NCI-H128 (cell line): ENCODE results near the gene FBXO21.

Experiments
- DNase-seq: peaks from one replicate; lab custom pipeline; 2025; ENCODE audit not compliant: unreplicated experiment; lab: John Stamatoyannopoulos, UW

FBXO21 gene

DNA sequence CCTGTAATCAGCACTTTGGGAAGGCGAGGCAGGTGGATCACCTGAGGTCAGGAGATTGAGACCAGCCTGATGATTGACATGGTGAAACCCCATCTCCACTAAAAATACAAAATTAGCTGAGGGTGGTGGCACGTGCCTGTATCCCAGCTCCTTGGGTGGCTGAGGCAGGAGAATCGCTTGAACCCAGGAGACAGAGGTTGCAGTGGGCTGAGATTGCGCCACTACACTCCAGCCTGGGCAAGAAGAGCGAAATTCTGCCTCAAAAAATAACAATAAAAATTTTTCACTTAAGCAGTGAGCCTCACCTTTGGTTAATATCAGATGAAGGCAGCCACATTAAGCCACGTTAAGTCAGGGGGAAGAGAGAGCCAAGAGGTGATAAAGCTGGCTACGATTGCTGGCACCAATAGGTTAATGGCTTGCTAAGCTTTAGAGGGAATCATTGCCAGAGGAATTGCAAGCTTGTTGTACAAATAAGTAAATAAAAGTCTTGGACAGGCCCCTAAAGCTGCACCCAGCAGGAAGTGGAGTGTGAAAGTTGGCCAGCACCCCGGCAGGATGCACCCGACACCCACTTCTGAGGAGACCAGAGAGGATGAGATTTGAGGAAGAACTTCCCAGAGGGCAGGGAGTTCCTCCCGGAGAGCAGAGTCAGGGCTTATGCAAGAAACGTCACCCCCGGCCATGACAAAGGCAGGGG is 49.7 kb downstream of the FBXO21 start:
- DNase-seq: no peak

- DNase-seq: no peak
Measured at GRCh38 chr12:117139025-117139717, 51.1 kb downstream of the FBXO21 start.

GRCh38 chr12:117134721-117135120 is 55.5 kb downstream of the FBXO21 start:
- DNase-seq: no peak

- DNase-seq: no peak
Measured at GRCh38 chr12:117134059-117134458, 56.2 kb downstream of the FBXO21 start.

DNA sequence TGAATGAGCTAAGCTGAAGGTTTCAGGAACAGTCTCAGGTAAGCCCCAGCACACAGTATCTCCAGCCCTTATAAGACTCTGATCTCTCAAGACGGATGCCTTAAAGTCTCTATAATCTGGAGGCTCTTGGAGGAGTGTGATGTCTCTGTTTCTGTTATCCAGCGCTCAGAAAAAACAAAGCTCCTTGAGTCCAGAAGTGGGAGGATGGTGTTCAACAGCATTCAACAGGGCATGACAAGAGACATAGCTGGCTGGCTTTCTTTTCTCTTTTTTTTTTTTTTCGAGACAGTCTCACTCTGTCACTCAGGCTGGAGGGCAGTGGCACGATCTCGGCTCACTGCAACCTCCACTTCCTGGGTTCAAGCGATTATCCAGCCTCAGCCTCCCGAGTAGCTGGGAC is 59.5 kb downstream of the FBXO21 start:
- no peak for DNase-seq

GRCh38 chr12:117129391-117129790 is 60.9 kb downstream of the FBXO21 start:
- no peak for DNase-seq

DNA sequence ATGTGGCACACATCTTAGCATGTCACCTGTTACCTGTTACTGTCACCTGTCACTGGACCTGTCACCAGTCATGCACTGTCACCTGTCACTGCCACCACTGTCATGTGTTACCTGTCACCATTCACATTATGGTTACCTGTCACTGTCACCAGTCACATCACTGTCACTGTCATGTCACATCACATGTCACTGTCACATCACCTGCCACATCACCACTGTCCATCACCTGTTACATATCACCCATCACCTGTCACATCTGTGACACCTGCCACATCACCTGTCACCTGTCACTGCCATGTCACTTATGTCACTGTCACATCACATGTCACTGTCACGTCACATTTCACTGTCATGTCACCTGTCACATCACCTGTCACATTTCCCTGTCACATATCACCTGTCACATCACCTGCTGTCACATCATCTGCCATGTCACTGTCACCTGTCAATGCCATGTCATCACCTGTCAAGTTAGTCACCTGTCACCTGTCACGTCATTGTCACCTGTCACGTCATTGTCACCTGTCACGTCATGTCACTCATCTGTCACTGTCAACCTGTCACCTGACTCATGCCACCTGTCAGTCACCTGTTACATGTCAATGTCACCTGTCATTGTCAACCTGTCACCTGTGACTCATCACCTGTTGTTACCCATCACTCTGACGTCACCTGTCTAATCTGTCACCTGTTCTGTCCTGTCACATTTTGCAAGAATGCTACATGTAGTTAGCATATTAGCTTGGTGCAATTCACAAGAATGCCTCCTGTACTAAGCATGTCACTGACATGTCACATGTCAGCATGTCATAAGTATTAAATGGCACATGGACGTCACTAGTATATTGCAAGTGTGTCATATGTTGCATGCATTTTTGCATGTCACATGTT is 62.1 kb downstream of the FBXO21 start:
- DNase-seq: no peak

DNA sequence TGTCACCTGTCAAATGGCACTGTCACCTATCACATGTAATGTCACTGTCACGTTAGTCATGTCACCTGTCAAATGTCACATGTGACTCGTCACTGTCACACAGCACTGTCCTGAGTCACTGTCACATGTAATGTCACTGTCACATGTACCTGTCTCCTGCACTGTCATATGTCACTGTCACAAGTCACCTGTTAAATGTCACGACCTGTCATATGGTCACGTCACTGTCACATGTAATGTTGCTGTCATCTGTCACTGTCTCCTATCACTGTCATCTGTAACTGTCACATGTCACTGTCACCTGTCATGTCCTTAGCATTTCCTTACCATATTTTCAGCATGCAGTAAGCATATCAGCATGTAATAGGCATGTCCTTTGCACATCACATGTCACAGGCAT is 63.9 kb downstream of the FBXO21 start:
- DNase-seq: no peak

DNA sequence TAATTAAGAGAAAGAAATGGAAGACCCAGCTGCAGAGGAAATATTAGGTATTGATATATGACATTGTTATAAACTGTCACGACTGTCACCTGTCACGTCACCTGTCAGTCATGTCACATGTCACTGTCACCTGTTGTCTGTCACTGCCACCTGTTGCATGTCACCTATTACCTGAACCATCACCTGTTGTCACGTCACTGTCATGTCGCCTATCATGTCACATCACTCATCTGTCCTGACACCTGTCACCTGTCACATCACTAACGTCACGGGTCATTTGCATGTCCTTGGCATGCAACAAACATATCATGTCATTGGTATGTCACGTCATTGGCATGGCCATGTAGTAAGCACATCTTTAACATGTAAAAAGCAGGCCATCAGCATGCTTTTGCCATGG is 64.5 kb downstream of the FBXO21 start:
- DNase-seq: no peak

- DNase-seq: no peak
Measured at GRCh38 chr12:117125272-117125613, 65.0 kb downstream of the FBXO21 start.

DNA sequence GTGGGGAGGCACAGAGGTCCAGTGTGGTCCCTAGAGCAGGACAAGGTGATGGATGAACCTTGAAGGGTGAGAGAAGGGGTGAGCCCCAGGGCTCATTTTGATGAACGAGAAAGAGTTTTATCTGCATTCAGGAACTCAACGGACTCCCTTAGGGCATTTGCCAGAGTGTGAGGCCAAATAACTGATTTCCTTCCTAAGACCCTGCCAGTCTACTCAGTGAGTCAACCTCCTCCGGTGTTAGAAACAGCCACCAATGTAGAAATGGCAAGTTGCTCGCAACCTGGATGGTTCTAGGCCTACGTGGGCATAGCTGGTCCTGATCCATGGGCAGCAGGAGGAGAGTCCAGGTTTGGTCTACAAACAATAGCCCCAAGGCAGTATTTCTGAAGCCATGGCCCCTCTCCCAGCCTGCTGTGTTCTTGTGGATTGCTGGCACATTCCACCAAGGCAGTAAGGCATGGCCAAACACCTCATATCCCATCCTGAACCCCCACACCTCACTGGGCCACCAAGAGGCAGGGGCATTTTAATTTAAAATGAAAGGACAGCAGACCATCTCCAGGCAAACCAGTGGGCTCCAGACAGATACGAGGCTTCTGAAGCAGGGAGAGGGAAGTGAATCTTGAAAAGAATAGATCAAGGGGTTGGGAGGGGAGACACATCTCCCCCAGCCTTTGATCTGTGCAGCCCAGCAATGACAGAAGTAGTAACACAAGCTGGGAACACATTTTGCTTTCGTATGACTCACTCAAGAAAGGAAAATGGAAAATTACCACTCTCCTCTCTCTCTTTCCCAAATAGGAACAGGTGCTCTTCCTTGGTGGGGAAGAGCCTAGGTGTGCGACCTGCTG is 65.6 kb downstream of the FBXO21 start:
- DNase-seq: no peak

- no peak for DNase-seq
Measured at GRCh38 chr12:117121441-117121840, 68.8 kb downstream of the FBXO21 start.

DNA sequence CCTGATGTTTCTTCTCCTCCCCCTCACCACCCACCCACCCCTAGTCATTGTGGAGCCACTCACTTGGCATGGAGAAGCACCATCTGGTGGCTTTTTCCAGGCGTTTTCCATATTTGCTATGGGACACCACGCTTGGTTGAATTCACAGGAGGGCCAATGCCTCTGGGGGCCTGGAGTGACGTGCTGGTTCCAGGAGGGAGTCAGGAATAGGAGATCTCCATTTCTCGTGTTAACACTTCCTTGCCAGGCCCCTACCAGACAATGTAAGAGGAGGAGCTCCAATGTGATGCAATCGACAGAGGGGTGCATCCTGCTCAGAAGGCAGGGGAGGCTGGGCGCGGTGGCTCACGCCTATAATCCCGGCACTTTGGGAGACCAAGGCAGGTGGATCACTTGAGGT is 69.5 kb downstream of the FBXO21 start:
- no peak for DNase-seq

DNA sequence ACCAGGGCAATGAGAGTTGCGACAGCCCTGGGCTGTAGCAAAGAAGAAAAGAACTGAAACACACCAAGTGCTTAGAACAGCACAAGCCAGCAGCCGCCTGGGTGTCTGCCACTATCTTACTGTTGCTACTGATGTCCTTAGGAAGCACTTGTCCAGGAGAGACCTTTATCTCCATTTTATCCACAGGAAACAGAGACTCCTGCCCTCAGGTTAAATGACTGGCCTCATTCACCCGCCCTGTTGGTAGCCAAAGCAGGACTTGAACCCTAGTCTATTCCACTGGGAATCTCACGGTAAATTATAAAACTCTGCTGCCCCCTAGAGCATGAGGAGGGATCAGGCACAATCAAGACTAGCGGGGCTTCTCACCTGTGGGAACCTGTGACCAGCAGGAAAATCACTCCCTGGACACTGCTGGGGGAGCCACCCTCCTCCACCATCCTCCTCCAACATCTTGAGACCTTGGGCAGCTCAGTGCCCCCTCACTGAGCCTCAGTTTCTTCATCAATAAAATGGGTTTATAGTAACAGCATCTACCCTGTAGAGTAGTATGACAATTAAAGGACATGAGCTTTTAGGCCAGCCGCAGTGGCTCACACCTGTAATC is 70.6 kb downstream of the FBXO21 start:
- no peak for DNase-seq

DNA sequence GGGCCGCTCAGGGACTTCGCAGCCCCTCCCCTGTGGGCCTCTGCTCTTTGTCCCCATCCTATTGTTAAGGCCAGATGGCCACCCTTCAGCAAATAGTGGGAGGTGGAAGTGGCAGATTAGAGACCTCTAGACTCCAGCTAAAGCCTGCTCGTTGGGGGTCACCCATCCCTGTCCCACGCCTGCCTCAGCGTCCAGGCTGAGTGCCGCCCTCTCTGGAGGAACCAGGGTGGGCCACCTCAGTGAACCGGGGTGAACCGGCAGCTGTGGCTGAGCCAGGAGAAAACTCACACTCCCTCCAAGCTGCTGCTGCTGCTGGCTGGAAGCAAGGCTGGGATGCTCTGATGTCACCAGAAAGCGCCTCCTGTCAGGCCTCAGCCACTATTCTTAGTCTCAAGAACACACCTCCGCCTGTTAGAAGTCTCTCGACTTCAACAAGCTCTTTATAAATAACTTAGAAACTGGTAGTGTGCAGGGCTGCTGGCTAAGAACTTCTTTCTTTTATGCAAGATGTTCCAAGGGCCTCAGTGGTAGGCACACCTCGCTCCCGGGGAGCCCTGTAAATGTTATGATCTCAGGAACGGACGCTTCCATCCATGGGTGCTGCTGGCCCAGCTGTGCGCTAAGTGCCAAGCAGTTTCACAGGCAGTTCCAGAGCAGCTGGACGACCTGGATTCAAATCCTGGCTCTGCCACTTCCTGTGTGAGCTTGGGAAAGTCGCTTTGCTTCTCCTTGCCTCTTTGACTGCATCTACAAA is 71.3 kb downstream of the FBXO21 start:
- DNase-seq: no peak

GRCh38 chr12:117114784-117115183 is 75.5 kb downstream of the FBXO21 start:
- DNase-seq: no peak

GRCh38 chr12:117113231-117113630 is 77.0 kb downstream of the FBXO21 start:
- DNase-seq: no peak

DNA sequence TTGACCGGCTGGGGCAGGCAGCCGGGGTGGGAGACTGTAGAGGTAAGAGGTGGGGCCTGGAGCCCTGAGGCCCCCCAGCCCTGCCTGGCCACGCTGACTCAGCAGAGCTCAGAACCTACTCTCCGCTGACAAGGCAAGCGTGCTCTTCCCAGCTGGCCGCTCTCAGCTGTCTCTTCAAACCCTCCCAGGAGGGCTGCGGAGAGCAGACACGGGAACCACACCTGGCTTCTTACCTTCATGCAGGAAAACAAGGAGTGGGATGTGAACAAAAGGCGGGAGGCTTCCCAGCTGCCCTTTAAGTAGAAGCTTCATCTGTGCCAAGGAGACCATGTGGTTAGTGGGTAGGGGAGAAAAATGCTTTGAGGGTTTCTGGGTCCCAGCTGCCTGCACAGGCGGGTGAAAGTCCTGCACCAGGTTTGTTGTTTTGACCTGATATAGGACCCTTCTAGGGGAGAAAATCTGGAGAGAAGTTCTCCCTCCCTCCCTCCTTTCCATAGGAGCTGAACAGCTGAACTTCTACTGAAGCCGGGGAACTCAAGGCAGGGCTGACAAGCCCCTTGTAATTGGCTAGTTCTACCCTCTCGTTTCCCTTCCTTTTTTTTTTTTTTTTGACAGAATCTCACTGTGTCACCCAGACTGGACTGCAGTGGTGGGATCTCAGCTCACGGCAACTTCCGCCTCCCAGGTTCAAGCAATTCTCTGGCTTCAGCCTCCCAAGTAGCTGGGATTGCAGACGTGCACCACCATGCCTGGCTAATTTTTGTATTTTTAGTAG is 78.3 kb downstream of the FBXO21 start:
- peak; percentile 86 for DNase-seq

DNA sequence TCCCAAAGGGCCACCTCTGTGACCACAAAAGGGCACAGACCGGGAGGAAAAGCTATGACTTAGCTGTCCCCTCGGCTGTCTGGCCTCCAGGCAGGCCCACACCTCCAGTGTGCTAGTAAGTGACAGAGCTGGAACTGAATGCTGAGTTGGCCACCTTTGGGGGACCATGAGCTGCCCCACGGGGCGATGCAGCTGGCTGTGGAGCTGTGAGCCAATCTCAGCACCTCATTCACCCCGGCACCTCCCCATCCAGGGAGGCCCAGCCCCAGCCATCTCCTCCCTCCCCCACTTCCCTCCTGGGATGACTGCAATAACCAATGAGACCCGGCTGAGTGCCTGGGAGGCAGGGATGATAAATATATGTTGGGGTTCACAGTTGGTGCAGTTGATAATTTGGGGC is 78.9 kb downstream of the FBXO21 start:
- DNase-seq: no peak
